GM18909 (cell line): ENCODE results near the gene COL4A2.

Experiments
- ATAC-seq: cut with Tn5 transposase; IDR thresholded peaks from one replicate; pipeline ENCODE4 v1.9.1; 2021; ENCODE audit warnings: mild to moderate bottlenecking; ENCODE audit not compliant: unreplicated experiment, poor library complexity

The COL4A2 gene

DNA sequence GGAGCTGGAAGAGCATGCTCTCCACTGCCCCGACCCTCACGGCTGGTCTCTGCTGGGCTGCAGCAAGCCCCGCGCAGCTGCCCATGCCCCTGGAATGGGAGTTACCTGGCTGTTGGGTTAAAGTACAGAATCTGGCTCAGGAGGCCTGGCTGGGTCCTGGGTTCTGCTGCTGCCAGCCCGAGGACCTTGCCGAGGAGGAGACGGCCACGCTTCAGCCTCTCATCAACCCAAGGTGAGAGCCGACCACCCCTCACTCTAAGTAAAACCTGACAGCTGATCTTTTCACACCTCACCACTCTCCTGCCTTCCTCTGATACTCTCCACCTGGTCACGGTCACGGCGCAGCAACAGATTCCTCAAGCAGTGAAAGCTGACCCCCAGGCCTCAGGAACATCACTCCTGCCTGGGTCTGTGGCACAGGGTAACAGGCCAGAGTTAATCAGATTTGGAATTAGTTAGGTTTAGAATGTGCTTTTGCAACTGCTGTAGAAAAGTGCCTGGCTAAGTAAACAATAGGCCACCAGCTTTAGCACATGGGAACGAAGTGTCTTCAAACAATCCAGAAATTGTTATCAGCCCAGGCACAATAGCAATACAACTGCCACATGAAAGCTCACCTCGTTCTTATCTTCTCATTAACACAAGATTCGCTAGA is 233.9 kb downstream of the COL4A2 start:
- ATAC-seq: no peak

DNA sequence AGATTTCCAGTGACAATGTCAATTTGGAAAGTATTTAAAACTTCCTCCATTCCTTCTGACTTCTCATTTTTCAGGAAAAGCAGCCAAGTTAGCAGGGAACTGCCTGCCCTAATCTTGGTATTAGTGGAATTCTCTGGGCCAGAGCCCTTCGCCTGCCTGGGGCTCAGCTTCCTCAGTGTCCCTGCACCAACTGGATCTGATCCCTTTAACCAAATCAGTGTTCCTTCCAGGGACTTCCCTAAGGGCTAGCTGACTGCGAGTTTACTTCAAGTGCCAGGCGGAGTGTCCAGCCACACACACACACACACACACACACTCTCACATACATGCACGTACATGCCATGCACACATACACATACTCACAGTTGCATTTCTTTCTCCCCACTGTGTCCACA is 234.4 kb downstream of the COL4A2 start:
- ATAC-seq: no peak

DNA sequence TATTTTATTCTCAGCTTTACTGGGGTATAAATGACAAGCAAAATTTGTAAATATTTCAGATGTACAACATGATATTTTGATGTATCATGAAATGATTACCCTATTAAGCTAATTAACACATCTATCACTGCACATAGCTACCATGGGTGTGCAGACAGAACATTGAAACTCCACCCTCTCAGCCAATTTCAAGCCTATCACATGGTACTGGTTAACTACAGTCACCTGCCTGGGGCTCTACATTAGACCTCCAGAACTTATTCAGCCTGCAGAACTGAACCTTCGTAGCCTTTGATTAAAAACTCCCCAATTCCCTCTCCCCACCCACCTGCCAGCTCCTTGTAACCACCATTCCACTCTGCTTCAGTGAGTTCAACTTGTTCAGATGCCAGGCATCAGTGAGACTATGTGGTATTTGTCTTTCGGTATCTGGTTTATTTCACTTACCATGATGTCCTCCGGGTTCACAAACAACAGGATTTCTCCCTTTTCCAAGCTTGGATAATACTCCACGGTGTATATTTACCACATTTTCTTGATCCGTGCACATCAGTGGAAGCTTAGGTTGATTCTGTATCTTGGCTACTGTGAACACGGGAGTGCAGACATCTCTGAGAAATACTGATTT is 235.2 kb downstream of the COL4A2 start:
- ATAC-seq: no peak

DNA sequence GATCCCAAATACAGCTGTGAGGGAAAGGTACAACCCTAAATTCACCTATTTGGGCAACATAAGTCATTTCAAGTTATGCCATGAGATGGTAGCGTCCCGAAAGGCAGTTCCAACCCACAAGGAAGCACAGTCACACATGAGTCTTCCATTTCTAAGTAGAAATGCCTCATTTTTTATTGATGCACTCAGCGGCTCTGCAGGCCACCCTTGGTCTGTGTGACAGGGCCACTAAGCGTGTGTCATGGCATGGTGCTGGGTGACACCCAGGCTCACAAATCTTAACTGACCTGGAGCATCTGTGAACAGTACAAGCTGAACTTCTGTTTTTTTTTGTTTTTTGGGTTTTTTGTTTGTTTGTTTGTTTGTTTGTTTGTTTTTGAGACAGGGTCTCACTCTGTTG is 239.3 kb downstream of the COL4A2 start:
- ATAC-seq: no peak

DNA sequence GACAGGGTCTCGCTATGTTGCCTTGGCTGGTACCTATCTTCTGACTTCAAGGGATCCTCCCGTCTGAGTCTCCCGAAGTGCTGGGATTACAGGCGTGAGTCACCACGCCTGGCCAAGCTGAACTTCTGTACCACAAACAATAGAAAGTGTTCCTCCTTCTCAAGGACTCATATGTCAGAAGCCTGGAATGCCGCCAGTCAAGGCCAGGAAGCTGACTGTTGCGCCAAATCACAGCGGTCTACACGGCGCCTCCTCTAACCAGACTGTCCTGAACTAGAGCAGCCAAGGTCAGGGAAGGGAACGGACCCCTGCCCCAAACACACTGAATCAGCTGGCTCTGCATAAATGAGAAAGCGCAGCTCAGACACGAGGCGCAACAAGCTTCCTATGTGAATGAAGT is 239.8 kb downstream of the COL4A2 start:
- no peak for ATAC-seq

DNA sequence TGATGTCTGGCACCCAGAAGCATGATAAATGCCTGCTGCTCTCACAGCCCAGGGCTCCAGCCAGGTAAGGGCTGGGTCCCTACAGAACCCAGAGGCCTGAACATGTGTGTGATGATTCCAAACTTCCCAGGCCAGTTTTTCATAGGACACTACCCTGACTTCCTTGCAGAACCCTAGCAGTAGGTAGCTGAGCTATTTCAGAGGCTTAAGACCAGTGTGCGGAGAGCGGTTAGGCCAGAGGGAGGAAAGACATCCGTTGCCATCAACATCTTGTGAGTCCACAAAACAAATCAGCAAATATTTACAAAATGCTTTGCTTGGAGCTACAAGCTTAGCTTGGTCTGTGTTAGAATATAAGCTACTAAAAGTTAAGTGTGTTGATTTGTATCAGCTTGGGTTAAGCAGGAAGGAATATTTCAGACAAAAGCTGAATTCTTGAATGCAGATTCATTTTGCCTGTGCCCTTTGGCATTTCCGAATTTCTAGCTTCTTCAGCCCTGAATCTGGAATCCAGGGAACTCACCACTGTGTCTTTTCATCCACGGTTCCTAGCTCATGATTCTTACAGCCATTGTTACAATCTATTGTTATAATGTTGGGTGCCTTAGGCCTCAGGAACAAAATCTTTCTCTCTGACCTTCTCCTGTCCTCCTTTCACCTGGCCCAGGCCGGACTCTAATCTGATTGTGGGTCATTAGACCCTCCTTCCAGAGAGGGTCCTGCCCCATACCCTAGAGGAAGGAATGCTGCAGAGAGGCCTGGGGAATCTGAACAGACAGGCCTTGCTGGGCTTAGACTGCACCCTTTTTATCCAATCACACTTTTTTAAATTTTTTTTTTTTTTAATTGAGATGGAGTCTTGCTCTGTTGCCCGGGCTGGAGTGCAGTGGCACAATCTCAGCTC is 242.1 kb downstream of the COL4A2 start:
- no peak for ATAC-seq

DNA sequence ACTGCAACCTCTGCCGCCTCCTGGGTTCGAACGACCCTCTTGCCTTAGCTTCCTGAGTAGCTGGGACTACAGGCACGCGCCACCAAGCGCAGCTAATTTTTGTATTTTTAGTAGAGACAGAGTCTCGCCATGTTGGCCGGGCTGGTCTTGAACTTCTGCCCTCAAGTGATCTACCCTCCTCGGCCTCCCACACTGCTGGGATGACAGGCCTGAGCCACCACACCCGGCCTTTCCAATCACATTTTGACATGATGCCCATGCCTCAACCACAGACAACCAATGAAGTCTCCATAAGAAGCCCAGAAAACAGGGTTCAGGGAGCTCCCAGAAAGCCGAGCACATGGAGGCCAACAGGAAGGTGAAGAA is 242.7 kb downstream of the COL4A2 start:
- no peak for ATAC-seq

DNA sequence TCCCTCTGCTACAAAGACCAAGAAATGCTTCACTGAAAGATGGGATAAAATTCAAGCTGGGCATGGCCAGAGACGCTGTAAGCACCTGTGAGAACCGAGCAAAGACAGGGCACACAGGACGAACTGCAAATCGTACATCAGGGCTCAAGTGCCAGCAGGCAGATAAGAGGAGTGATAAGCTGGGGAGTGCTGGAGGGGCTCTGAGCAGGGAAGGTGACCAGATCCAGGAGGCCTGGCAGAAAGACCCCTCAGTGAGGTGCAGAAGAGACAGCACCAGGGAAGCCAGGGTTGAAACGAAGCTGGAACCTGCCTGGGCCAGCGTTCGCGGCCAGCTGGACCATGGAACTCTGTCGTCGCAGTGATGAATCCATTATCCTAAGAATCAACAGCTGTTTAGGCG is 244.2 kb downstream of the COL4A2 start:
- ATAC-seq: no peak

DNA sequence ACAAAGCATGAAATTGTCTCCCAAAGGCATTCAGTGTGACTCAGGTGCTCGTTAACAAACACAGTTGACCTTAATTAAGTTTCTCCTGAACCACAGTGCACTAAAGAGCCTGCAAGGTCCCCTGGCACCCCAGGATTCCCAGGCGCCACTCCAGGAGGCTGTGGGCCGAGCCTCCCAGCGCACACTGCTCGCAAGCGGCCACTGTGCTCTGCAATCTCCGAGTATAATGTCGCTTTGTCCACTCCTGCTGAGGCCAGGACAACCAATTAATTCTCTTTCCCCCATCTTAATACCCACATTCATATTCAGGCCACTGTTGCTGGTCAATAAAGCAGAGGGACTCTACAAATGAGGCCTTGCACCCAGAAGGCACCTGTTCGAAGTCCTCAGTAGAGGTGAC is 245.7 kb downstream of the COL4A2 start:
- ATAC-seq: no peak

DNA sequence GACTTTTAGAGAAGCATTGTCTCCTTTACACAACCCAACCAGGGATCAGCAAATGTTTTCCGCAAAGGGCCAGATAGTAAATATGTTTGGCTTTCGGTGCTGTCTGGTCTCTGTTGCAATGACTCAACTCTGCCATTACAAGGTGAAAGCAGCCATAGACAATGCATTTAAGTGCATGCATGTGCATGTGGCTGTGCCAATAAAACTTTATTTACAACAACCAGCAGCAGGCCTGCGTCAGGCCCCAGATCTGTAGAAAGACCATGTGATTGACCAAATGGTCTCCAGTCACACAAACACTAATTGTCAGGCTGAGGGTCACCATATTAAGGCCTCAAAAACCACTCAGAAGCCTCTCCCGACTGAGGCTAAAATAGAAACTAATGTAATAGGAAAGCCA is 246.3 kb downstream of the COL4A2 start:
- ATAC-seq: no peak

DNA sequence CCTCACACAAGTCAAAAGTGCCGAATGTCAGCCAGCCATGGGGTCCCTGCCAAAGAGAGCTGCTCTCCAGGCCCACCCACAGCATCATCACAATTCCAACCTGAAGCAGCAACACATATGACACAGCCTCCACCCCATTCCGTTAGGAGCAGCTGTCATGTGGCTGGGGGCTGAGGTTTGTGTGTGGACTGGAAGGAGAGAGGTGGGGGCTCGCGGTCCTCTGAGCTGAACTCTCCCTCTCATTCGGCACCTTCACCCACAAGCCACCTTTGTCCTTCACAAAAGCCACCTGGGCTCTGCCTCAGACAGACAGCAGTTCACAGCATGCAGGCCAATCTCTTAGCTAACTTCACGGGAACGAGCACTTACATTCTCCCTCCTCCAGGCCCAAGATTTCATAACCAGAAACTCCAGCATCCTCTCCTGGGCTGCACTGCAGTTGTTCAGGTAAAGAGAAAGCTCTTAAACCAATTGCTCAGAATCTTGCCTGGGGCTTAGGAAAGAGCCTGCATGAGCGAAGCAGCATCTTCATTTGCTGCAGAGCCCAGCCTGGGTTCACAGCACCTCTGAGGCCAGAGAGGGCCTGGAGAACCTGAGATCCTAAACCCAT is 247.2 kb downstream of the COL4A2 start:
- ATAC-seq: no peak

DNA sequence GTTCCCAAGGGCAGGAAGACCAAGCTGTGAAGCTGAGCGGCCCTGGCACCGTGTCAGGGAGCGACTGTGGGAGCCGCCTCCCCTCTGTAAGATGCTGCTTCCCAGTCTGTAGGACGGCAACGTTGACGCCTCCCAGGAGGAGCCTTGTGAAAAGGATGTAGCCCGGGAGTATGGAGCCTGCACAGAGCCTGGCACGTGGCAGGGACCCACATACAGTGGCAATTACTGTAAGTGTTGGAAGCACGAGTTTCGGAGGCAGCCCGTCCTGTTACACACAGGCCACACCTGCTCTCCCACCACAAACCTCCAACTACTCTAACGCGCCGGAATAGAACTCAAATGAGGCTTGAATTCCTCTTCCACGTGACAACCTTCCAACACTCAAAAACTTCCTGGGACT is 247.9 kb downstream of the COL4A2 start:
- ATAC-seq: no peak

DNA sequence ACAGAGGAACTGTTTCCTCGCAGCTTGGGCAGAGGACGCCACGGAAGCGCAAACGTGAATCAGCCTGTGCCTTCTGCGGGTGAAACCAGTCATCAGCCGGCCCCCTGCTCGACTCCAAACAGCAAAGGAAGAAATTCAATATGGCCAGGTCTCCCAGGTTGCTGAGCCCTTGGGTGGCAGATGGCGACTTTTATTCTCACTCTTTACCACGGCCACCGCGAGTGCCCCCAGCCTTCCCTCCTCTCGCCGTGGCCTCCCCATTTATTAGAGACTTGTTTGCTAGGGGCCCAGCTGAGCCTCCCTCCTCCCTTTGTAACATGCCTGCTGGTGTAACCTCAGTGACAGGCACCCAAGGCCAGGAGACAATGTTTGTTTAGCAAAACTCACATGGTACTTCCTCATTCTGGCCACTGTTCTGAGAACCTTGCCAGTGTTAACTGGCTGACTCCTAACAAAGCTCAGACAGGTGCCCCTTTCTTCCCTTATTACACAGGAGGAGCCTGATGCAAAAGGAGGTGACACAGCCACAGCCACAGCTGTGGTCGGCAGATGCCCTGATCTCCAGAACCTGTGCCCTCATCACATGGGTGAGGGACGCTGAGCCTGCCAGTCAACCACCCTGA is 248.6 kb downstream of the COL4A2 start:
- ATAC-seq: no peak

DNA sequence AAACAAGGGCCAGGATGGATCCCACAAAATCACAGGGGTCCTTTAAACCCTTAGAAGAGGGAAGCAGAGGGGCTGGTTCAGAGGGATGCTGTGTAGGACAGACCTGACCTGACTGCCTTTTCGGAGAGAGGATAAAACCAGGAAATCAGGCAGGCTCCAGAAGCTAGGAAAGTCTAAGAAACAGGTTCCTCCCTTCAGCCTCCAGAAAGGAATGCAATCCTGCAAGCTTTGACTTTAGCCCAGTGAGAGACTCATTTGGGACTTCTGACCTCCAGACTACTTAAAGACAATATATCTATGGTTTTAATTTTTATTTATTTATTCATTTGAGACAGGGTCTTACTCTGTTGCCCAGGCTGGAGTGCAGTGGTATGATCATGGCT is 249.1 kb downstream of the COL4A2 start:
- ATAC-seq: no peak

DNA sequence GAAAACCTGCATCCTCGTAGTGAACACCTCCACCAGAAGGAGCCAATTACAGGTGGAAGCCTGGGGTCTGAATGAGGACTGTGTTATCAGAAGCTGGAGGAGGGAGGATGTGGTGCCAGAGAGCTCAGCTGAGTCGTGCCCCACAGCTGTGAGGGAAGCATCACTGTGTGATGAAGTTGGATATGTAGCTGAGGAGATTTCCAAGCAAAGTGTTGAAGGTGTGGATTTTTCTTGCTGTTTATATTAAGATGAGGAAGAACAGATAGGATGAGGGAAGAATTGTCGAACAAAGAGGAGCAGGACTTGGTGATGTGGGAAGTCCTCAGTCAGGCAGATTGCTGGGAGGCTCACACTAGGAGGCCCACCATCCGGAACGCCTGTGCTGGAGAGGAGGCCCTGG is 250.0 kb downstream of the COL4A2 start:
- ATAC-seq: no peak

DNA sequence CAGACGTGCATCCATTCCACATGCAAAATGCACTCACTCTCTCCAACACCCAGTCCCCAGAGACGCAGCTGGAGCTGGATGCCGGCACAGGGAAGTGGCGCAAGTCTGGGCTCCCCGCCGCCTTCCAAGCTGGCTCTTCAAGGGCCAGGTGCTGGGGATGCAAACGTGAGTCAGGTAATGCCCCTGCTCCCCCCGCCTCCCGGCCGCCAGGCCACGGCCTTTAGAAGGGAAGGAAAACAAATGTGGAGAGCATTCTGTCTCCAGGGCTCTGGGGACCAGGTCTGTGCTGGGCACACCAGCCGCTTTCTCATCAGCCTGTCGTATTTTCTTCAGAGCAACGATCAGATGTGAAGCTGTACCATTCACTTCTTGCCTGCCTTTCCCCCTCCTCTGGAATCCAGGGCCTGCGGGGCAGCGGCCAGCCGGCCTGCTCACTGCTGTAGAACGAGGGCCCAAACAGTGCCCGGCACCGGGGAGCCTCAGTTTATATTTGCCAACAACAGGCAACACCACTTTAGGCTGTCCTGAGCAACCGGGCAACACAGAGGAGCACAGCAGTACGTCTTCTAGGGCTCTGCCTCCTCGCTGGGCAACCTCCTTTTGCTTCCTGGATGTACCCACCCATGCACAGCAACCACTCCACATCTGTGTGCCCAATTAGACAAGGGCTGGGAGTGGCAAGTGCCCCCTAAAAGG is 250.7 kb downstream of the COL4A2 start:
- no peak for ATAC-seq

DNA sequence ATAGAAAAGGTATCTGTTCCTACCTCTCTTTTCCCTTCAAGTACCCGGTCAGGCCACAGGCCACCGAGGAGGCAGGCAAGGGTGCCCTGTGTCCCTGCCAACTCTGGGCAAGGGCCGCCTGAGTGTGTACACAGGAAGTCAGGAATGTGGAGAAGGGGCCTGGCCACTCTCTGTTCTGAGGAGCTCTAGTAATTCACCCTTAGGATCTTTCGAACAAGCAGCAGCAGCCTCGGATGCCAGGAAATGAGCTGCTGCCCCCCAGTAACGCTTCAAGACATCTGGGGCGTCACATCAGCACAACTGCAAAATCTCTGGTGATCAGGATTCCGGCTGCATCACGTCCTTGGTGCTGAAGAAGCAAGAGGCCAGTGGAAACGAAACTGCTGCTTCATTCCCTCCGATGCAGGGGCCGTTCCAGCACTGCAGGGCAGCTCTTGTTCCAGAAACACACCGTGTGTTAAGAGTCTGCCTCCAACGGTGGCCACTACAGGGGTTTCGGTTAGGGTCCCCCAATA is 252.4 kb downstream of the COL4A2 start:
- no peak for ATAC-seq

DNA sequence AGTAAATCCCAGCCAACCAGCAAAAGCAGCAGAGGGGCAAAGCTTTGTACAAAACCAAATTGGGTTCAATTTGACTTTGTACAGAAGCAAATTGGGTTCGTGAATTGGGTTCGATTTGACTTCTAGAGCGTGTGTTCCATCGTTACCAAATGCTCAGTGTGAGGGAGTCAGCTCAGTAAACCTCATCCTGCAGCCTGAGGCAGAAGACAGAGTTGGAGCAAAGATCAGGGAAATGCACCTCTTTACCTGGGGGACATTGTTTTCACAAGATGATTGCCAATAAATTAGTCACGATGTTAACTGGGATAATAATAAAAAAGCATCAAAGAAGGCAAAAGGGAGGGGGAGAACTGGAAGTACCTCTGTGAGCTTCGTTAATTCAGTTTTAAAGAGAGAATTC is 252.9 kb downstream of the COL4A2 start:
- no peak for ATAC-seq

DNA sequence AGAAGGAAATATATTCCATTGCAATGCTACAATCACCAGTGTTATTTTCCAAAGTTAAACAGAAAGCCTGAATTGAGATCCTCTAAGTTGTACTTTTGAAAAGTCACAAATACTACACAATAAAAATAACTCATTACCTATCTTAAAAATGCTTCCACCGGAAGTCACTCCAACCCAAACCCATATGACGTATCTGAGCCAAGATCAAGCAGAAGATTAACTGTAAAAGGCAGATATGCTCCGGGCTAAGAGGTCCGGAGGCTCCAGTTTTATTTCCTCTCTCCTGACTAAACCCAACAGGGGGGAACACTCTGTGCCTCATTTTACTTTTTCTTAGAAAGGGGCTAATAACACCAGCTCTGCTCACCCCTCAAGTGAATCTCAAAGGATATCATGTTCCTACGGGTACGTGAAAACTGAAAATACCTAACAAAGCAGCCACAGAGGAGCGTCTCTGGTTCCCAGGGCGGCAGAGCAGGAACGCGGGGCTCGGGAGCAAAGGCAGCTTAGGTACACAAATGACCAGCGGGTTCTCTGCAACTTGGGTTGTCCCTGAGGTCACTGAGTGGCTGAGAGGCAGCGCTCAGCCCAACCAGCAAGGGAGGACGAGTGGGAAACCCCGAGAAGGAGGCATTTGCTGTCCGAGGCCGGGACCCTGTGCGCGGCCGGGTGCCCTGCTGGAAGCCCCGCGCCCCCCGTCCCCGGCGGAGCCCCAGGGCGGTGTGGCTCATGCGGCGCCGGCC is 253.7 kb downstream of the COL4A2 start:
- peak; percentile 41 for ATAC-seq
